Measurements from ENCODE around the gene NEK10. TPM values are rescaled to one million over a fixed set of nuclear protein-coding genes. Genes with fewer than 3 reads are reported as not detected.

NEK10 gene
- total and polyA plus RNA-seq, 9 of the 15 experiments (the other 6 are each of a cell fraction or from before 2014, with no cell fraction given): 0.07 TPM; not detected in 8

DNA sequence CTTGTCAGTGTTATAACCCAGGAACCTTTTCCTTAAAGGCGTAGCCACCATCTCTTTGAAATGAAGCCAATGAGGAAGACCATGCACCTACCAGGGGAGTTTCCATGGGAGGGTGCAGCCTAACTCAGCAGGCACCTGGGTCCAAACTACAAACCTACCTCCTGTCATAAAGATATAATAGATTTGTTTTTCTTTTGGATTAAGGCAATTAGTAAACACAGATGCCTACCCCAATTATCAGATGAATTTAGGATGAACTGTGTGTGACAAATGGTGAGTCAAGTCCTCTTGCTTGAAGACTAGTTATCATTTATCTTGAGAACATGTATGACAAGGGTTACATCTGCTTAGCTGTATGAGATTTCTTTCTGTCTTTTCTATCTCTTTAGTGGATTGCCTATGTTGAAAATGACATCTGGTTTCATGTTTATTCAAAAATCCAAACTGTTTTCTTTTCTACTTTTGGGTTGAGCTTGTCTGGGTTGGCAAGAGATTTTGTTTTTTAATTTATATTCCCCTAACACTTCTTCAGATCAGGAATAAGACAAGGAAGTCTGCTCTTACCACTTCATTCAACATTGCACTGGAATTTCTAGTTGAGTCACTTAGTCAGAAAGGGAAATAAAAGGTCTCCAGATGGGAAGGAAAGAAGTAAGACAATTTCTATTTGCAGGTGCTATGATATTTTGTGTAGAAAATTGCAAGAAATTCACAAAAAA lies 149.9 kb downstream of the NEK10 start:
- DNase-seq (ENCODE audit: extremely low read depth in 1 of 4, low spot score in 3 of 4): no peak
- Histone ChIP-seq H3K27ac (ENCODE audit: extremely low read depth, low read depth, low read length) (no peak overlapping the region), H3K79me2 (ENCODE audit: control insufficient read depth, insufficient read depth, low read length) (no peaks in the 10 kb centered on the region), H3K27me3 (ENCODE audit: control insufficient read depth in 2 of 2, insufficient read depth in 2 of 2, low read length in 2 of 2) (no peaks in the 10 kb centered on the region), H3K9me3 (replicated peaks; ENCODE audit: control insufficient read depth, insufficient read depth, low read depth, low read length) (no peaks in the 10 kb centered on the region), H2AFZ (ENCODE audit: low read depth, low read length) (no peak overlapping the region), H3K4me2 (ENCODE audit: insufficient read depth, low read length) (no peak overlapping the region), H3K9me1 (ENCODE audit: control insufficient read depth, insufficient read depth, low read length) (no peaks in the 10 kb centered on the region), H3K36me3 (ENCODE audit: control insufficient read depth, insufficient read depth, low read length) (no peaks in the 10 kb centered on the region), H3K9ac (ENCODE audit: insufficient read depth in 1 of 2, low read depth in 2 of 2, low read length in 2 of 2) (no peak overlapping the region), H3K4me1 (replicated peaks in 1 of 2; ENCODE audit: control insufficient read depth in 2 of 2, insufficient read depth in 2 of 2, low read length in 2 of 2) (no peaks in the 10 kb centered on the region), H3K4me3 (no peak overlapping the region), H4K20me1 (replicated peaks; ENCODE audit: control insufficient read depth, insufficient read depth, low read length) (no peaks in the 10 kb centered on the region)
- CTCF ChIA-PET (ENCODE audit: low intra/inter-chr PET ratio): no interaction called here
- POLR2A ChIA-PET: no interaction called here
- FAIRE-seq: no peak
- ATAC-seq: no peak
- 0% methylated on average over 1 of the region's 1 CpG for WGBS (ENCODE audit: insufficient coverage, low coverage, missing lambda C conversion rate)
- in situ Hi-C loops (cut with MboI): no loop called here
- no TSS peak for BruUV-seq (replicated peaks)
- intact Hi-C loops (cut with micrococcal nuclease): no loop called here
- TF ChIP-seq DMBX1 (CRISPR knock-in tag; IDR thresholded peaks at IDR 0.05; ENCODE audit: borderline replicate concordance) (no peak), ADNP (tag; IDR thresholded peaks at IDR 0.05) (no peak), RBM39 (optimal IDR thresholded peaks at IDR 0.05; ENCODE audit: low read depth, low read length) (no peak), TAF15 (IDR thresholded peaks at IDR 0.05; ENCODE audit: low read depth, low read length) (no peak), FOXA1 (IDR thresholded peaks at IDR 0.05; ENCODE audit: borderline replicate concordance) (no peak), NCOA1 (IDR thresholded peaks at IDR 0.05; ENCODE audit: low read depth) (no peak), ZNF717 (CRISPR knock-in tag; IDR thresholded peaks at IDR 0.05) (no peak), RBM17 (IDR thresholded peaks at IDR 0.05; ENCODE audit: borderline replicate concordance, low read depth, low read length) (no peak), RNF2 (IDR thresholded peaks at IDR 0.05) (no peak), TEAD1 (CRISPR knock-in tag; IDR thresholded peaks at IDR 0.05) (no peak), SOX6 (IDR thresholded peaks at IDR 0.05) (no peak), SIRT6 (IDR thresholded peaks at IDR 0.05; ENCODE audit: low read depth, low read length) (no peak), ZNF384 (IDR thresholded peaks at IDR 0.05; ENCODE audit: low read depth, low read length) (no peak)
- TF ChIP-seq, protein P1, sequence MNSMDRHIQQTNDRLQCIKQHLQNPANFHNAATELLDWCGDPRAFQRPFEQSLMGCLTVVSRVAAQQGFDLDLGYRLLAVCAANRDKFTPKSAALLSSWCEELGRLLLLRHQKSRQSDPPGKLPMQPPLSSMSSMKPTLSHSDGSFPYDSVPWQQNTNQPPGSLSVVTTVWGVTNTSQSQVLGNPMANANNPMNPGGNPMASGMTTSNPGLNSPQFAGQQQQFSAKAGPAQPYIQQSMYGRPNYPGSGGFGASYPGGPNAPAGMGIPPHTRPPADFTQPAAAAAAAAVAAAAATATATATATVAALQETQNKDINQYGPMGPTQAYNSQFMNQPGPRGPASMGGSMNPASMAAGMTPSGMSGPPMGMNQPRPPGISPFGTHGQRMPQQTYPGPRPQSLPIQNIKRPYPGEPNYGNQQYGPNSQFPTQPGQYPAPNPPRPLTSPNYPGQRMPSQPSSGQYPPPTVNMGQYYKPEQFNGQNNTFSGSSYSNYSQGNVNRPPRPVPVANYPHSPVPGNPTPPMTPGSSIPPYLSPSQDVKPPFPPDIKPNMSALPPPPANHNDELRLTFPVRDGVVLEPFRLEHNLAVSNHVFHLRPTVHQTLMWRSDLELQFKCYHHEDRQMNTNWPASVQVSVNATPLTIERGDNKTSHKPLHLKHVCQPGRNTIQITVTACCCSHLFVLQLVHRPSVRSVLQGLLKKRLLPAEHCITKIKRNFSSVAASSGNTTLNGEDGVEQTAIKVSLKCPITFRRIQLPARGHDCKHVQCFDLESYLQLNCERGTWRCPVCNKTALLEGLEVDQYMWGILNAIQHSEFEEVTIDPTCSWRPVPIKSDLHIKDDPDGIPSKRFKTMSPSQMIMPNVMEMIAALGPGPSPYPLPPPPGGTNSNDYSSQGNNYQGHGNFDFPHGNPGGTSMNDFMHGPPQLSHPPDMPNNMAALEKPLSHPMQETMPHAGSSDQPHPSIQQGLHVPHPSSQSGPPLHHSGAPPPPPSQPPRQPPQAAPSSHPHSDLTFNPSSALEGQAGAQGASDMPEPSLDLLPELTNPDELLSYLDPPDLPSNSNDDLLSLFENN (IDR thresholded peaks at IDR 0.05; ENCODE audit: low read depth in 2 of 2, low read length in 2 of 2): no peak
- TF ChIP-seq, protein P2, sequence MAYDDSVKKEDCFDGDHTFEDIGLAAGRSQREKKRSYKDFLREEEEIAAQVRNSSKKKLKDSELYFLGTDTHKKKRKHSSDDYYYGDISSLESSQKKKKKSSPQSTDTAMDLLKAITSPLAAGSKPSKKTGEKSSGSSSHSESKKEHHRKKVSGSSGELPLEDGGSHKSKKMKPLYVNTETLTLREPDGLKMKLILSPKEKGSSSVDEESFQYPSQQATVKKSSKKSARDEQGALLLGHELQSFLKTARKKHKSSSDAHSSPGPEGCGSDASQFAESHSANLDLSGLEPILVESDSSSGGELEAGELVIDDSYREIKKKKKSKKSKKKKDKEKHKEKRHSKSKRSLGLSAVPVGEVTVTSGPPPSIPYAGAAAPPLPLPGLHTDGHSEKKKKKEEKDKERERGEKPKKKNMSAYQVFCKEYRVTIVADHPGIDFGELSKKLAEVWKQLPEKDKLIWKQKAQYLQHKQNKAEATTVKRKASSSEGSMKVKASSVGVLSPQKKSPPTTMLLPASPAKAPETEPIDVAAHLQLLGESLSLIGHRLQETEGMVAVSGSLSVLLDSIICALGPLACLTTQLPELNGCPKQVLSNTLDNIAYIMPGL (CRISPR knock-in tag; IDR thresholded peaks at IDR 0.05): no peak
- TF ChIP-seq, protein P3, sequence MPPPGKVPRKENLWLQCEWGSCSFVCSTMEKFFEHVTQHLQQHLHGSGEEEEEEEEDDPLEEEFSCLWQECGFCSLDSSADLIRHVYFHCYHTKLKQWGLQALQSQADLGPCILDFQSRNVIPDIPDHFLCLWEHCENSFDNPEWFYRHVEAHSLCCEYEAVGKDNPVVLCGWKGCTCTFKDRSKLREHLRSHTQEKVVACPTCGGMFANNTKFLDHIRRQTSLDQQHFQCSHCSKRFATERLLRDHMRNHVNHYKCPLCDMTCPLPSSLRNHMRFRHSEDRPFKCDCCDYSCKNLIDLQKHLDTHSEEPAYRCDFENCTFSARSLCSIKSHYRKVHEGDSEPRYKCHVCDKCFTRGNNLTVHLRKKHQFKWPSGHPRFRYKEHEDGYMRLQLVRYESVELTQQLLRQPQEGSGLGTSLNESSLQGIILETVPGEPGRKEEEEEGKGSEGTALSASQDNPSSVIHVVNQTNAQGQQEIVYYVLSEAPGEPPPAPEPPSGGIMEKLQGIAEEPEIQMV (tag; conservative IDR thresholded peaks at IDR 0.05; ENCODE audit: low read depth): no peak
